Measurements from ENCODE around the gene EHD1.

GRCh38 chr11:64891880-64892279, 13.5 kb upstream of the EHD1 start:
- TF ChIP-seq TEAD4 (IDR thresholded peaks at IDR 0.05; ENCODE audit: low read length): no peak
- TF ChIP-seq TEAD4 (CRISPR knock-in tag; IDR thresholded peaks at IDR 0.05; ENCODE audit: borderline replicate concordance): no peak
- no peak for TF ChIP-seq POLR2A (conservative IDR thresholded peaks at IDR 0.05)
- TF ChIP-seq FOXP1 (CRISPR knock-in tag; IDR thresholded peaks at IDR 0.05): no peak
- no peak for TF ChIP-seq EZH2 (IDR thresholded peaks at IDR 0.05; ENCODE audit: borderline replicate concordance, low read depth, low read length)
- TF ChIP-seq UBTF (IDR thresholded peaks at IDR 0.05; ENCODE audit: borderline replicate concordance in 1 of 2, low read depth in 2 of 2, low read length in 2 of 2): no peak
- no peak for TF ChIP-seq PHB2 (IDR thresholded peaks at IDR 0.05; ENCODE audit: low read depth)
- no peak for TF ChIP-seq ZNF507 (tag; conservative IDR thresholded peaks at IDR 0.05)
- TF ChIP-seq SMAD4 (CRISPR knock-in tag; conservative IDR thresholded peaks at IDR 0.05): no peak
- no peak for TF ChIP-seq ARID4B (CRISPR knock-in tag; IDR thresholded peaks at IDR 0.05)

Measured in K562 (cell line).